Measurements from ENCODE around the gene MMP26. TPM values are rescaled to one million over a fixed set of nuclear protein-coding genes. Genes with fewer than 3 reads are reported as not detected.

MMP26 gene
- total RNA-seq, 2 donors from 2014 or later, result not detected

DNA sequence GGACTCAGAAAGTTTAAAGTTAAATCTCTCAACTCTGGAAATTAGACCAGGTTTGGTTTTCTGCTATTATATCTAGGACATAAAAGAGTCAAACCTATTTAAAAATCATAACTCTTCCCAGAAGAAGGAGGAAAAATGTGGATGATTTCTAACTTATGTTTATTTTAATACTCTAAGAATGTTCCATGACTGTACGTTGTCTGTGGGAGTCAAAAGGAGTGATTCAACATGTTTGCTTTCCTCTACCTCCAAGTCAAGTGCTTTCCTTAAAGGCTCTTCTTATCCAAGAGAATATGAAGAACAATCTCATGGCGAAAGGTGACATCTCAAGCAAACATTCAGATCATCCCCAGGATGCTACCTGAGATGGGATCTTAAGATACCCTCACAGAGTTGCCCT is 39.2 kb upstream of the MMP26 start:
- TF ChIP-seq, protein P1, sequence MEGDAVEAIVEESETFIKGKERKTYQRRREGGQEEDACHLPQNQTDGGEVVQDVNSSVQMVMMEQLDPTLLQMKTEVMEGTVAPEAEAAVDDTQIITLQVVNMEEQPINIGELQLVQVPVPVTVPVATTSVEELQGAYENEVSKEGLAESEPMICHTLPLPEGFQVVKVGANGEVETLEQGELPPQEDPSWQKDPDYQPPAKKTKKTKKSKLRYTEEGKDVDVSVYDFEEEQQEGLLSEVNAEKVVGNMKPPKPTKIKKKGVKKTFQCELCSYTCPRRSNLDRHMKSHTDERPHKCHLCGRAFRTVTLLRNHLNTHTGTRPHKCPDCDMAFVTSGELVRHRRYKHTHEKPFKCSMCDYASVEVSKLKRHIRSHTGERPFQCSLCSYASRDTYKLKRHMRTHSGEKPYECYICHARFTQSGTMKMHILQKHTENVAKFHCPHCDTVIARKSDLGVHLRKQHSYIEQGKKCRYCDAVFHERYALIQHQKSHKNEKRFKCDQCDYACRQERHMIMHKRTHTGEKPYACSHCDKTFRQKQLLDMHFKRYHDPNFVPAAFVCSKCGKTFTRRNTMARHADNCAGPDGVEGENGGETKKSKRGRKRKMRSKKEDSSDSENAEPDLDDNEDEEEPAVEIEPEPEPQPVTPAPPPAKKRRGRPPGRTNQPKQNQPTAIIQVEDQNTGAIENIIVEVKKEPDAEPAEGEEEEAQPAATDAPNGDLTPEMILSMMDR (IDR thresholded peaks at IDR 0.05), result no peak
- Histone ChIP-seq H3K9me3 (no peaks in the 10 kb centered on the region), H3K27me3 (no peaks in the 10 kb centered on the region), H3K27ac (no peak overlapping the region), H3K4me1 (no peaks in the 10 kb centered on the region), H3K9ac (ENCODE audit: low read depth in 2 of 2, low read length in 2 of 2) (no peak overlapping the region), H3K4me3 (no peak overlapping the region), H3K36me3 (no peaks in the 10 kb centered on the region)
- DNase-seq, result no peak
- intact Hi-C loops (cut with DNase I), result no loop called here

- H3K9me3 ChIP-seq, result no peaks in the 10 kb centered on the region
Measured at GRCh38 chr11:4671741-4672140, 32.8 kb upstream of the MMP26 start.

GRCh38 chr11:4672470-4672869 is 32.1 kb upstream of the MMP26 start:
- H3K27ac ChIP-seq, result no peak overlapping the region
- intact Hi-C loops (cut with DNase I), result no loop called here
- no peaks in the 10 kb centered on the region for H3K4me1 ChIP-seq
- DNase-seq, result no peak
- no peaks in the 10 kb centered on the region for H3K27me3 ChIP-seq
- TF ChIP-seq, protein P1 (IDR thresholded peaks at IDR 0.05), result no peak
- no peaks in the 10 kb centered on the region for H3K36me3 ChIP-seq
- no peak overlapping the region for H3K9ac ChIP-seq (ENCODE audit: low read depth in 2 of 2, low read length in 2 of 2)
- H3K4me3 ChIP-seq, result no peak overlapping the region
- H3K9me3 ChIP-seq, result no peaks in the 10 kb centered on the region

More at GRCh38 chr11:4671741-4672140, 32.8 kb upstream of the MMP26 start:
- no peak overlapping the region for H3K27ac ChIP-seq
- H3K27me3 ChIP-seq, result no peaks in the 10 kb centered on the region
- intact Hi-C loops (cut with DNase I), result no loop called here
- no peaks in the 10 kb centered on the region for H3K36me3 ChIP-seq
- TF ChIP-seq, protein P1 (IDR thresholded peaks at IDR 0.05), result no peak
- H3K4me3 ChIP-seq, result no peak overlapping the region
- no peak overlapping the region for H3K9ac ChIP-seq (ENCODE audit: low read depth in 2 of 2, low read length in 2 of 2)
- H3K4me1 ChIP-seq, result no peaks in the 10 kb centered on the region
- DNase-seq, result no peak

DNA sequence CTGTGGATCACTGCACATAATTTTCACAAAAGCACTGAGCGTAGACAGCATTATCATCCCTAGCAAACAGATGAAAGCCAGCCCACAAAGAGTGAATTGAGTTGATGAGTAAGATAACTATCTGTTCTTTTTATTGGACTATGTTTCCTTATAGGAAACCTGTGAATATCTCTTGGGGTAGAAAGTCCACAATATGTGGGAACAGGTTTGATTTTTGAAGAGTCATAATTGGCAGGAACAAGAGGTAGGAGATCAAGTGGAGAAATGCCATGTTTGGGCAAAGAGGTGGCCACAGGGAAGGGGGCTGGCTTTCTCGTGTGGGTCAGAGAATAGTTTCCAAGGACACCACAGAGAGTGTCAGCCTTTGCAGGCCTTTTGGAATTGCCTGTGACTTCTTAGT is 30.8 kb upstream of the MMP26 start:
- H3K36me3 ChIP-seq, result no peaks in the 10 kb centered on the region

DNA sequence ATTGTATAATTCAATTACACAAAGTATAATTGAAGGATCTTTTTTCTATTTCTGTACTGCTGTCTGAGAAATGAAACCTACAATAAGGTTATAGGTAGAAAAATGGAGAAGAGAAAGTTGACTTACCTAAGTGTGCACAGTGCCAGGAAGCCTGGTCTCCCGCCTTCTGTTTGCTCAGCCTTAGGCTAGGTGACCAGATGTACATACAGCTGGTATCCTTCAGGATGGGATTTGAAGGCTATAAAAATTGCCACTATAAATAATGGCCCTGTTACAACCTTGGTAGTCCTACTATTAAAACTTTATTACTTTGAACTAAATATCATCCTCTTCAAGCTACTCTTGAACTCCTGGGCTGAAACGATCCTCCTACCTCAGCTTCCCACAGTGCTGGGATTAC is 26.6 kb upstream of the MMP26 start:
- no peaks in the 10 kb centered on the region for H3K36me3 ChIP-seq
- no peaks in the 10 kb centered on the region for H3K27me3 ChIP-seq
- no peak for DNase-seq
- no peak overlapping the region for H3K4me3 ChIP-seq
- no peaks in the 10 kb centered on the region for H3K4me1 ChIP-seq
- H3K9me3 ChIP-seq, result no peaks in the 10 kb centered on the region
- no peak overlapping the region for H3K27ac ChIP-seq
- H3K9ac ChIP-seq (ENCODE audit: low read depth in 2 of 2, low read length in 2 of 2), result no peak overlapping the region
- intact Hi-C loops (cut with DNase I), result no loop called here
- TF ChIP-seq, protein P1 (IDR thresholded peaks at IDR 0.05), result no peak

More for the DNA sequence above, 30.8 kb upstream of the MMP26 start:
- no peak overlapping the region for H3K27ac ChIP-seq
- TF ChIP-seq, protein P1 (IDR thresholded peaks at IDR 0.05), result no peak
- H3K4me1 ChIP-seq, result no peaks in the 10 kb centered on the region
- no peak for DNase-seq
- H3K9ac ChIP-seq (ENCODE audit: low read depth in 2 of 2, low read length in 2 of 2), result no peak overlapping the region
- intact Hi-C loops (cut with DNase I), result no loop called here
- no peak overlapping the region for H3K4me3 ChIP-seq
- no peaks in the 10 kb centered on the region for H3K27me3 ChIP-seq
- no peaks in the 10 kb centered on the region for H3K9me3 ChIP-seq

DNA sequence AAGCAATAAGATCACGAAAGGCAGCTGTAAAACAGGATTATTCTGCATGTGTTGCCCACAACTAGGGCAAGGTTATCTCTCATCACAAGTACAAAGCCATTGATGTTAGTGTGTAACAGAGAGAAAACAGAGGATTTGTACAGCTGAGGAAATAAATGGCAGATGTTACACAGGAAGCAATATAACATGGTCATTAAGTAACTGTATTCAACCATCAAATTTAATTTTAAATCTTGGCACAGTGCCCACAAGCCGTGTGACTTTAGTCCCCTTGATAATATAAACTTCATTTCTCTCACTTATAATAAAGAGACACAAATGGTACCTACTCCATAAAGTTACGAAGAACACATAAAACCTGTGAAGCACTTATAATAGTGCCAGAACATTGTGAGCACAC is 24.2 kb upstream of the MMP26 start:
- TF ChIP-seq, protein P1 (IDR thresholded peaks at IDR 0.05), result no peak
- Histone ChIP-seq H3K4me1 (no peaks in the 10 kb centered on the region), H3K27ac (no peak overlapping the region), H3K9ac (ENCODE audit: low read depth in 2 of 2, low read length in 2 of 2) (no peak overlapping the region), H3K27me3 (no peaks in the 10 kb centered on the region), H3K9me3 (no peaks in the 10 kb centered on the region), H3K36me3 (no peaks in the 10 kb centered on the region), H3K4me3 (no peak overlapping the region)
- intact Hi-C loops (cut with DNase I), result no loop called here
- no peak for DNase-seq

All from colonic mucosa (tissue), 4 donors.